ENCODE results near the gene ASS1. TPM values are rescaled to one million over a fixed set of nuclear protein-coding genes. Genes with fewer than 3 reads are reported as not detected.

The ASS1 gene
- total and polyA plus RNA-seq, 2 donors (not counting 1 experiment from before 2014, with no cell fraction given) = 0.30 to 0.44 TPM

DNA sequence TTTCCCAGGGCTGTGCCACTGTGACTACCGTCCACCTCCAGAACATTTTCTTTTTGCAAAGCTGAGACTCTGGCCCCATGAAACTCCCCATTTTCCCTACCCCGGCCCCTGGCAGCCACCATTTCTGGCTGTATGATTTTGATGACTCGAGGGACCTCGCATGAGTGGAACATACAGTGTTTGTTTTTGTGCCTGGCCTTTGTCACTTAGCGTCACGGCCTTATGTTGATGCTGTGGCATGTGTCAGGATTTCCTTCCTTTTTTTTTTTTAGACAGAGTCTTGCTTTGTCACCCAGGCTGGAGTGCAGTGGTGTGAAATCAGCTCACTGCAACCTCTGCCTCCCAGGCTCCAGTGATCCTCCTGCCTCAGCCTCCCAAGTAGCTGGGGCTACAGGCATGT is 42.7 kb downstream of the ASS1 start:
- H3K4me1 Mint-ChIP-seq = no peaks in the 10 kb centered on the region
- Histone ChIP-seq H4K20me1 (ENCODE audit: control insufficient read depth, insufficient read depth, low read length, poor library complexity, severe bottlenecking) (no peaks in the 10 kb centered on the region), H3K27me3 (replicated peaks in 1 of 4; ENCODE audit: control extremely low read depth in 1 of 4, control insufficient read depth in 3 of 4, insufficient read depth in 4 of 4, low read length in 3 of 4) (peaks cover 0 to 5% (median 0%) of the 10 kb centered on the region in 4 experiments), H2AFZ (ENCODE audit: insufficient read depth, low read depth, low read length, poor library complexity, severe bottlenecking) (no peak overlapping the region), H3K9ac (ENCODE audit: low read length) (no peak overlapping the region), H3K4me2 (replicated peaks; ENCODE audit: low read depth, low read length, poor library complexity, severe bottlenecking) (no peak overlapping the region), H3K36me3 (replicated peaks in 1 of 2; ENCODE audit: control extremely low read depth in 1 of 2, control insufficient read depth in 1 of 2, extremely low read depth in 1 of 2, insufficient read depth in 2 of 2, low read length in 1 of 2) (no peaks in the 10 kb centered on the region), H3K4me1 (ENCODE audit: control insufficient read depth in 2 of 2, insufficient read depth in 2 of 2, low read length in 2 of 2) (no peaks in the 10 kb centered on the region), H3K9me3 (ENCODE audit: control extremely low read depth in 1 of 3, control insufficient read depth in 2 of 3, insufficient read depth in 1 of 3, low read length in 2 of 3) (no peaks in the 10 kb centered on the region), H3K4me3 (ENCODE audit: control extremely low read depth in 1 of 5, extremely low read depth in 1 of 5, insufficient read depth in 1 of 5, low read depth in 2 of 5, low read length in 4 of 5) (no peak overlapping the region), H3K27ac (ENCODE audit: low read length in 2 of 2) (no peak overlapping the region), H3K79me2 (ENCODE audit: control insufficient read depth, insufficient read depth, low read length) (no peaks in the 10 kb centered on the region)
- H3K27me3 Mint-ChIP-seq = peaks cover 15% of the 10 kb centered on the region
- H3K27ac Mint-ChIP-seq = no peak overlapping the region
- DNase-seq (no peak), ATAC-seq (ENCODE audit: low read depth) (no peak)
- TF ChIP-seq, protein P1, sequence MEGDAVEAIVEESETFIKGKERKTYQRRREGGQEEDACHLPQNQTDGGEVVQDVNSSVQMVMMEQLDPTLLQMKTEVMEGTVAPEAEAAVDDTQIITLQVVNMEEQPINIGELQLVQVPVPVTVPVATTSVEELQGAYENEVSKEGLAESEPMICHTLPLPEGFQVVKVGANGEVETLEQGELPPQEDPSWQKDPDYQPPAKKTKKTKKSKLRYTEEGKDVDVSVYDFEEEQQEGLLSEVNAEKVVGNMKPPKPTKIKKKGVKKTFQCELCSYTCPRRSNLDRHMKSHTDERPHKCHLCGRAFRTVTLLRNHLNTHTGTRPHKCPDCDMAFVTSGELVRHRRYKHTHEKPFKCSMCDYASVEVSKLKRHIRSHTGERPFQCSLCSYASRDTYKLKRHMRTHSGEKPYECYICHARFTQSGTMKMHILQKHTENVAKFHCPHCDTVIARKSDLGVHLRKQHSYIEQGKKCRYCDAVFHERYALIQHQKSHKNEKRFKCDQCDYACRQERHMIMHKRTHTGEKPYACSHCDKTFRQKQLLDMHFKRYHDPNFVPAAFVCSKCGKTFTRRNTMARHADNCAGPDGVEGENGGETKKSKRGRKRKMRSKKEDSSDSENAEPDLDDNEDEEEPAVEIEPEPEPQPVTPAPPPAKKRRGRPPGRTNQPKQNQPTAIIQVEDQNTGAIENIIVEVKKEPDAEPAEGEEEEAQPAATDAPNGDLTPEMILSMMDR (IDR thresholded peaks at IDR 0.05) = no peak
- TF ChIP-seq EZH2 (IDR thresholded peaks at IDR 0.05; ENCODE audit: borderline replicate concordance, insufficient read depth, low read depth, low read length, poor library complexity, severe bottlenecking) = no peak
- 53% methylated on average over 6 of the region's 6 CpGs for WGBS (ENCODE audit: insufficient coverage)
- POLR2A ChIA-PET = no interaction called here
- H3K9me3 Mint-ChIP-seq (ENCODE audit: insufficient read depth) = no peaks in the 10 kb centered on the region
- intact Hi-C loops (cut with micrococcal nuclease) = no loop called here
- CTCF ChIA-PET = no interaction called here
- H3K4me3 Mint-ChIP-seq = no peak overlapping the region

DNA sequence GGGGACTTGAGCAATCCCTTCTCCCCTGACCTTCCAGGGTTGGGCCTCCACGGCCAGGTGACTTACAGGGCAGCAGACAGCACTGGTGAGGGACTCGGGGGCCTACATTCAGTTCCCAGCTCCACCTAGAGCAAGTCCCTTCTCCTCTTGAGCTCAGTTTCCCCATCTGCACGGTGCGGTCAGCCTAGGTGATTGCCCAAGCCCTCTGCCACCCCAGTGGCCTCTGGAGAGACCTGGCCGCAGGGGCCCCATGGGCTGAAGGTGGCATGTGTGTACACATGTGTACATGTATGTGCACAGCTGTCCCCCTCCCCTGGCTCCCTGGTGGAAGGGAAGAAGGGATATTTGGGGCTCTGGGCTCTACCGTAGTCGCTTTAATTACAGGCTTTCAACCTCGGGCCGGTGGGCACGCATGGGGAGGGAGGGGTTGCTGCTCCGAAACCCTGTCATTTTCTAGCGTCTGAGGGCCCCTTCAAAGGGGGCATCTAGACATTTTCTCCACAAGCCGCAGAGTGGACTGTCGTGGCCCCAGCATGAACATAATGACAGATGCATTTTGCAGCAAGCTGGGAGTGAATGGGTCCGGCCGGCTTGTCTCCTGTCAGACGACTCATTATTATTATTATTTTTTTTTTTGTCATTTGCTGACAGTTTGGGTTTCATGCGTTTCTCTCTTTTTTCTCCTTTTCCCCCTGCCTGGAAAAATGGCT is 44.0 kb downstream of the ASS1 start:
- Mint-ChIP-seq H3K27me3 (peaks cover 7% of the 10 kb centered on the region), H3K27ac (no peak overlapping the region), H3K9me3 (ENCODE audit: insufficient read depth) (no peaks in the 10 kb centered on the region), H3K4me3 (no peak overlapping the region), H3K4me1 (no peaks in the 10 kb centered on the region)
- no peaks in the 10 kb centered on the region for H3K9me3 ChIP-seq (ENCODE audit: control extremely low read depth in 1 of 3, control insufficient read depth in 2 of 3, insufficient read depth in 1 of 3, low read length in 2 of 3)
- no peaks in the 10 kb centered on the region for H3K36me3 ChIP-seq (replicated peaks in 1 of 2; ENCODE audit: control extremely low read depth in 1 of 2, control insufficient read depth in 1 of 2, extremely low read depth in 1 of 2, insufficient read depth in 2 of 2, low read length in 1 of 2)
- H3K79me2 ChIP-seq (ENCODE audit: control insufficient read depth, insufficient read depth, low read length) = no peaks in the 10 kb centered on the region
- no peak overlapping the region for H3K4me3 ChIP-seq (ENCODE audit: control extremely low read depth in 1 of 5, extremely low read depth in 1 of 5, insufficient read depth in 1 of 5, low read depth in 2 of 5, low read length in 4 of 5)
- intact Hi-C loops (cut with micrococcal nuclease) = no loop called here
- no peak overlapping the region for H3K27ac ChIP-seq (ENCODE audit: low read length in 2 of 2)
- no peak overlapping the region for H2AFZ ChIP-seq (ENCODE audit: insufficient read depth, low read depth, low read length, poor library complexity, severe bottlenecking)
- no peaks in the 10 kb centered on the region for H4K20me1 ChIP-seq (ENCODE audit: control insufficient read depth, insufficient read depth, low read length, poor library complexity, severe bottlenecking)
- 90% methylated on average over 7 of the region's 18 CpGs for WGBS (ENCODE audit: insufficient coverage)
- ChIA-PET POLR2A (no interaction called here), CTCF (no interaction called here)
- DNase-seq = no peak
- H3K4me2 ChIP-seq (replicated peaks; ENCODE audit: low read depth, low read length, poor library complexity, severe bottlenecking) = no peak overlapping the region
- TF ChIP-seq, protein P1 (IDR thresholded peaks at IDR 0.05) = no peak
- TF ChIP-seq EZH2 (IDR thresholded peaks at IDR 0.05; ENCODE audit: borderline replicate concordance, insufficient read depth, low read depth, low read length, poor library complexity, severe bottlenecking) = no peak
- H3K9ac ChIP-seq (ENCODE audit: low read length) = no peak overlapping the region
- ATAC-seq (ENCODE audit: low read depth) = no peak
- no peaks in the 10 kb centered on the region for H3K4me1 ChIP-seq (ENCODE audit: control insufficient read depth in 2 of 2, insufficient read depth in 2 of 2, low read length in 2 of 2)
- peaks cover 0 to 12% (median 0%) of the 10 kb centered on the region in 4 experiments for H3K27me3 ChIP-seq (replicated peaks in 1 of 4; ENCODE audit: control extremely low read depth in 1 of 4, control insufficient read depth in 3 of 4, insufficient read depth in 4 of 4, low read length in 3 of 4)
